ENCODE results near the gene FOXA2. TPM values are rescaled to one million over a fixed set of nuclear protein-coding genes. Genes with fewer than 3 reads are reported as not detected.
"Not testable (repeated sequence)": the region's sequence is repeated elsewhere in the genome, so short reads cannot be mapped to it uniquely, and the experiment has no call there.

FOXA2 gene
- total RNA-seq, 1 experiment from 2014 or later: 2.3 TPM

GRCh38 chr20:22556565-22557056 is 27.8 kb downstream of the FOXA2 start:
- in situ Hi-C loops (cut with HindIII; ENCODE audit: low pct_unique_long_range_greater_than_20kb, low sequenced_read_pairs): no loop called here
- DNase-seq (ENCODE audit: low read depth): no peak

DNA sequence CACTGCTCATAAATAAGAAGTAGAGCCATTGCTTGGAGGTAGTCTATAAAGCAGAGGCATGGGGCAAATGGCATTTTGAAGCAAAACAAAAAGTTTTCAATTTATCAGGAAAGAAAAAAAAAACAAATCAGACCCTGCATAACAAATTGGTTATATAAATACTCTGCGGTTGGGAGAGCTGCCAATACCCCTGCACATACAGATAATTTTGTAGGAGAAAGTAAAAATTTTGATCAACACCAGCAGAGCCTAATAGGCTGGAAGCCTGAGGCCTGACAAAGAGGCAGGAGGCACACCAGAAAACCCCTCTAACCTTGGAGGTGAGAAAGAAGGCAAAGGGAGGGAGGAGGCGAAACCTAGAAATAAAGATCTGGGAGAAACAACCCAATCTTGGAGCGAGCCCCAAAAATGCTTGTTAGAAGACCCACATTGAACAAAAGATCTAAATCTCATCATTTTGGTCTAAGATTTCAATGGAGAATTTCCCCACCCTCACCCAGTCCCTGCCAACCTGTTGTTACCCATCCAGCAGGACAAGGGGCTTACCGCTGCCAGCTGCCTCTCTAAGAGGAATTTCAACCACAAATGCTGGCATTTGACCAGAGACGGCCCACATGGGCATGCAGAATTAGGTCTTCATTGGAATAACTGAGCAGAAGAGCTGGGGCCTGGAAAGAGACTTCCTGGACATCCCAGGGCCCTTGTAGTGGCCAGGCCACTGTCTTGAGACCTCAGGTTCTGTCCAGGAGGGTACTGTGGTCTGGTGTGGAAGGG is 28.4 kb downstream of the FOXA2 start:
- no peak for DNase-seq (ENCODE audit: low read depth)
- in situ Hi-C loops (cut with HindIII; ENCODE audit: low pct_unique_long_range_greater_than_20kb, low sequenced_read_pairs): no loop called here

DNA sequence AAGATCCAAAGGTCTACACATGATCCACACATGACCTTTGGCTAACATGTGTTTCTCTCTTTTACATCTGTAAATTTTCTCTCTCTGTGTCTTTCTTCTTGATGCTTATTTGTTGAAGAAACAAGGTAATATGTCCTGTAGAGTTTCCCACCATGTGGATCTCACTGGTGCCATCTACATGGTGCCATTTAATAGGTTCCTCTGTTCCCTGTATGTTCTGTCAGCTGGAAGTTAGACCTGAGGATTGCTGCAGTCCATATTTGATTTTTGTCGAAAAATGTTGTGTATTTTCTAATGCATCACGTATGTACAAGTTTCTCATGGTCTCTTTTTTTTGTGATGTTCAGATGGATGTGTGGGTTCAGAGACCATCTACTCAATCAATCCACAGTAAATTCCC is 30.0 kb downstream of the FOXA2 start:
- in situ Hi-C loops (cut with HindIII; ENCODE audit: low pct_unique_long_range_greater_than_20kb, low sequenced_read_pairs): no loop called here
- no peak for DNase-seq (ENCODE audit: low read depth)

DNA sequence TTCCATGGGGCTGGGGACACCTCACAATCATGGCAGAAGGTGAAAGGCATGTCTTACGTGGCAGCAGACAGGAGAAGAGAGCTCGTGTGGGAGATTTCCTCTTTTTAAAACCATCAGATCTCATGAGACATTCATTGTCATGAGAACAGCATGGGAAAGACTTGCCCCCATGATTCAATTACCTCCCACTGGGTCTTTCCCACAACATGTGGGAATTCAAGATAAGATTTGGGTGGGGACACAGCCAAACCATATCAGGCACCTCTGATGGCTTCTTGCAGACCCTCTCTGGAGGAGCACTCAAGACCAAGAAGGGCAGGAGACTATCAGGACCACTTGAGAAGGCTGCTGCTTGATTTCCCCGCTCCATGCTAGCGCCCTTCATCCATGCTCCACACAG is 33.9 kb downstream of the FOXA2 start:
- DNase-seq (ENCODE audit: low read depth); in situ Hi-C loops (cut with HindIII; ENCODE audit: low pct_unique_long_range_greater_than_20kb, low sequenced_read_pairs): not testable (repeated sequence)

- no peak for DNase-seq (ENCODE audit: low read depth)
- in situ Hi-C loops (cut with HindIII; ENCODE audit: low pct_unique_long_range_greater_than_20kb, low sequenced_read_pairs): no loop called here
These were observed 36.3 kb downstream of the FOXA2 start for GRCh38 chr20:22548040-22548439.

DNA sequence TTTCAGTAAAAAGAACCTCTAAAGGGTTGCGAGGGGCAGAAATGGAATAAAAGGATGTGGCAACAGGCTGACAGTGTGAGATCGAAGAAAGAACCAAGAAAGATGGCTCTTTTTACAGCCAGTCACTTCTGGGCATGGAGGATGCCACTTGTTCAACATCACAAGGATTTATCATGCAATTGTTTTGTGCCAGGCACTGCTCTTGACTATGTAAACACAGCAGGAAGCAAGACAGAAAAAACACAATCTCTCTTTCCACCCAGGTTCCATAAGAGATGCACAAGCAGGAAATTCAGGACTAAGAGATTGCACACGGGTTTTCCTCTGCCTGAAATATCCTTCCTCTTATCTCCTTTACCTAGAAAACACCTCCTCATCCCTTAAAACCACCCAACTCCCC is 38.0 kb downstream of the FOXA2 start:
- in situ Hi-C loops (cut with HindIII; ENCODE audit: low pct_unique_long_range_greater_than_20kb, low sequenced_read_pairs): no loop called here
- no peak for DNase-seq (ENCODE audit: low read depth)

- DNase-seq (ENCODE audit: low read depth): no peak
- in situ Hi-C loops (cut with HindIII; ENCODE audit: low pct_unique_long_range_greater_than_20kb, low sequenced_read_pairs): no loop called here
These were observed 39.3 kb downstream of the FOXA2 start for GRCh38 chr20:22545045-22545444.

DNA sequence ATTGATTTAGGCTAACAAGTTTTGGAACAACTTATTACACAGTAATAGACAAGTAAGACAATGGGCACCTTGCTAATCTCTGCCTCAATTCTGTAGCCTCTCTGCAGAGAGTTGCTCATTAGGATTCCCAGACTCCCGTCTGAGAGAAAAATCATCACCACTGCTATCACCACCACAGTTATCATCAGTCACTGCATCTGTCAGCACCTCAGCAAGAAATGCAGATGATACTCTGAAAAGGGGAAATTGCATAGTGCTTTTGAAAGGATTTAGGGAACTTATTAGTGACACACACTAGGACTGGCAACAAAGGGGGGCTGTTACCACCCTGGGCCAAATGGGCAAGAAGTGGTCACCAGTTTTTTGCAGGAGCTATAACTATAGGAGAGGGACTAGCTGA is 39.9 kb downstream of the FOXA2 start:
- no peak for DNase-seq (ENCODE audit: low read depth)
- in situ Hi-C loops (cut with HindIII; ENCODE audit: low pct_unique_long_range_greater_than_20kb, low sequenced_read_pairs): no loop called here

DNA sequence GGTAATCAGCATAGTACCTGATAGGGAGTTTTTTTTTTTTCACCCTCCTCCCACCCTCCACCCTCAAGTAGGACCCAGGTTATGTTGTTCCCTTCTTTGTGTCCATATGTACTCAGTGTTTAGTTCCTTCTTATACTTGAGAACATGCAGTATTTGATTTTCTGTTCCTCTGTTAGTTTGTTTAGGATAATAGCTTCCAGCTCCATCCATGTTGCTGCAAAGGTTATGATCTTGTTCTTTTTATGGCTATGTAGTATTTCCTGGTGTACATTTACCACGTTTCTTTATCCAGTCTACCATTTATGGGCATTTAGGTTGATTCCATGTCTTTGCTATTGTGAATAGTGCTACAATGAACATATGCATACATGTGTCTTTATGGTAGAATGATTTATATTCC is 41.9 kb downstream of the FOXA2 start:
- DNase-seq (ENCODE audit: low read depth): no peak
- in situ Hi-C loops (cut with HindIII; ENCODE audit: low pct_unique_long_range_greater_than_20kb, low sequenced_read_pairs): no loop called here

DNA sequence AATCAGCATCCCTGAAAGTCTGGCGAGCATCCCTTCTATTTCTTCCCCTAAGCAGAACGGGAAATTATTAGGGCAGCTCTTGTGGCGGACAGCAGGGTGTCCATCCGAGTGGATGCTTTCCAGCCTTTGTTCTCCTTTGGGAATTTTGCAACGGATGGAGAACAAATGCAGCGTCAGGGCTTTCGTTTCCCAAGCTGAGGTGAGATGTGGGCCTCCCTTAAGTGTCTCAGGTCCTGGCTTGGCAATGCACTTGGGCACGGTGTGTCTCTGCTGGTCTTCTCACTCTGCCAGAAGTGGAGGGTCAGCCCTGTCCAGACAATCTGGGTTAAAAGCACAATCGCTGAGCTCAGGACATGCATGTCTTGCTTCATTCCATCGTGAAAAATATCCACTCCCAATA is 43.5 kb downstream of the FOXA2 start:
- in situ Hi-C loops (cut with HindIII; ENCODE audit: low pct_unique_long_range_greater_than_20kb, low sequenced_read_pairs): no loop called here

DNA sequence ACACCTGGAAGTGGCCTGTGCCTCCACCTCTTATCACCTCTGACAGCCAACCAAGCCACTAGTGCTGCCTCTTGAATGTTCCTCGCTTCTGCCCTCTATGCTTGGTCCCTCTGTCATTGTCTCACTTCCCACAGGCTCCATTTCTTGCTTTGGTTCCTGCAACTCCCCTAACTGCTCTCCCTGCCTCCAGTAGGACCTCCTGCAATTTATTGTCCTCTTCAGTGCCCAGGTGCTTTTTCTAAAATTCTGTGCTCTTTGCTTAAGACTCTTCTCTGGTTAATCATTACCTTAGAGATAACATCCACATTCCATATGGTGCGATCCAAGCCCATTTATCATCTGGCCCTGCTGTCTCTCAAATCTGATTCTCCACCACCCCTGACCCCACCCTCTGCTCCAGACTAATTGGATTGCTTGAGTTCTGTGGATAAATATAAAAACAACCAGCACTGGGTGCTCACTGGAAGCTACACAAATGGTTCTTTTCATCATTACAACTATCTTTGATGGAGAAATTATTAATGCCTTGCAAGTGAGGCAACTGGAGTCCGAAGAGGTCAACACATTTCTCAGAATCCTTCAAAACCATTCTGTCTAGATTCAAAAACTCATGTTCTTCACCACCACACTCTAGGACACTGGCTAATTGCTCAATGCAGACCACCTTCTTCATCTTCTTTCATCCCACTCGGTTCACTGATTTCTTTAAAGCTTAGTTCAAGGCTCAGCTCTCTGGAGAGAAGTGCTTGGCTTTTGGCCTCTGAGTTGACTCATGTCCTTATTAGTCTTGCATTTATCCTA is 47.2 kb downstream of the FOXA2 start:
- no peak for DNase-seq (ENCODE audit: low read depth)
- in situ Hi-C loops (cut with HindIII; ENCODE audit: low pct_unique_long_range_greater_than_20kb, low sequenced_read_pairs): no loop called here

More for the DNA sequence above, 43.5 kb downstream of the FOXA2 start:
- no peak for DNase-seq (ENCODE audit: low read depth)

- in situ Hi-C loops (cut with HindIII; ENCODE audit: low pct_unique_long_range_greater_than_20kb, low sequenced_read_pairs): no loop called here
- DNase-seq (ENCODE audit: low read depth): no peak
These were observed 48.1 kb downstream of the FOXA2 start for GRCh38 chr20:22536141-22536828.

GRCh38 chr20:22535483-22535882 is 48.9 kb downstream of the FOXA2 start:
- DNase-seq (ENCODE audit: low read depth): no peak
- in situ Hi-C loops (cut with HindIII; ENCODE audit: low pct_unique_long_range_greater_than_20kb, low sequenced_read_pairs): no loop called here

DNA sequence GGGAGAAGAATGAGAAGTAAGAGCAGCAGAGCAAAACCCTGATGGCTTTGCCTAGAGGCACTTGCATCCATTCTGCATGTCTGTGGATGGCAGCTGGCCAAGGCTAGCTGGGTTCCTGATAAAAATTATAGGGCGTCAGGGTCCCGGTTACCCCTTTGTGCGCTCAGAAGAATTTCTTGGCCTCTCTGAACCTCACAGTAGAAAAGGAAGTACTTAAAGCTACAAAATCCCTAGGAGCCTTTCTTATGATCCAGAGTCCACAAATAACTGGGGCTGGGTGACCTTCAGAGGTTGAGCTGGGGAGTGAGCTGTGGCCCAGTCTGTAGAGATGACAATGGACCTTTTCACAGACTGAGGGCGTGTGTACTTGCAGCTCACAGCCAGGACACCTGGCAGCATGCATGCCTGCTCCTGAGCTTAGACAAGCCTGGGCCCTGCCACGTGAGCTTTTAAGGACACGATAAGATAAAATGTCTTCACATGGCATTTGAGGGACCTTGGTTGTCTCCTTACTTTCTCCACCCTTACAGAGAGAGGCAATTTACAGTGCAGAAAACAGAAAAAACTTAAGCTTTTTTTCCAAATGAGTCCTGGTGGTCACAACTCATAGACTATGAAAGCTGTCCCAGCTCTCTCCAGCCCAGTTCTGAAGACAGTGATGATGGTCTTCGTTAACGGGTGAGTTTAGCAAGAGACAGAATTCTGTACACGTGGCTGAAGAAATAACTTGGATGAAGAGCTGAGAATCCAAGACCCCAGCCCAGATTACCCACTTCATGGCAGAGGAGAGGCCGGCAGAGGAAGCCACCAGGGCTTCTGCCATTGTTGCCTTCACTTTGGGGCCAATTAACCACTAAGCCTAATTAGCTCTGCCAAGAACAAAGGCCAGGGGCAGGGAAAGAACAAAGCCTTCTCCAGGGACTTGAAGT is 50.3 kb downstream of the FOXA2 start:
- DNase-seq (ENCODE audit: low read depth): no peak
- in situ Hi-C loops (cut with HindIII; ENCODE audit: low pct_unique_long_range_greater_than_20kb, low sequenced_read_pairs): no loop called here

DNA sequence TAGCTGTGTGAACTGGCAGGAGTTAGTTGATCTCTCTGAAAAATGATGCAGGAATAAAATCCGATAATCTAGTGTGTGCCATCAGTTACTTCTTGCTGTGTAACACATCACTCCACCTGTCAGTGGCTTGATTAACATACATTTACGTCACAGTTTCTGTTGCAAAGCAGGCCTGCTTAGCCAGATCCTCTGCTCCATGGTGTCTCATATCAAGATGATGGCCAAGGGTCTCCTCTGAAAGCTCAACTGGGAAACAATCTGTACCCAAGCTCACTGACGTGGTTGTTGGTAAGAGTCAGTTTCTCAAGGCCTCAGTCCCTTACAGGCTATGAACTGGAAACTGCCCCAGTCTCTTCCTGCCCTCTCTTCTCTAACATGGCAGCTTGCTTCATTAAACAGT is 51.8 kb downstream of the FOXA2 start:
- in situ Hi-C loops (cut with HindIII; ENCODE audit: low pct_unique_long_range_greater_than_20kb, low sequenced_read_pairs): no loop called here
- no peak for DNase-seq (ENCODE audit: low read depth)

- in situ Hi-C loops (cut with HindIII; ENCODE audit: low pct_unique_long_range_greater_than_20kb, low sequenced_read_pairs): no loop called here
These were observed 52.6 kb downstream of the FOXA2 start for GRCh38 chr20:22531756-22532155.

DNA sequence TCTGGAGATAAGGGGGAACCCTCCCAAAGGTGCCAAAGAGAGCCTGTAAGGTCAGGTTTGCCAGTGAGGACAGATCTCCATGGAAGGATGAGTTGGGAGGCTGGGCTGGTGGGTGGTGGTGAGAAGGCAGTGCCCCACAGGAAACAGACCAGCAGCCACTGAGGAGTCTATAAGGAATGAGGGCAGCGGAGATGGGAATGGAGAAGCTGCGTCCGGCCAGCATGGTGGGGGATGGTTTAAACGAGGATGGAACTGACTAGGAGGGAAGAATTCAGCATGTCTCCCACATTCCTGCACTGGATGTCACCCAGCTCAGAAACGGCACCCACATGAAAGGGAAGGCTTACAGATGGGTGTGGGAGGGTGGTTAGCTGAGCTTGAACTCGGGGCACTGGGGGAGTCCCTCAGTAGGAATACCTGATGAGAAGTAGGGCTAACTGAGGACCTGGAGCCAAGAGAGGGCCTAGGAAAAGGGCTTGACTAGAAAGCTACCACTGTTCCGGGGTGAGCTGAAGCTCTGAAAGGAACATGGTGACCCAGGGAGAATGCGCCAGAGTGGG is 53.2 kb downstream of the FOXA2 start:
- DNase-seq (ENCODE audit: low read depth): no peak
- in situ Hi-C loops (cut with HindIII; ENCODE audit: low pct_unique_long_range_greater_than_20kb, low sequenced_read_pairs): no loop called here

More at GRCh38 chr20:22531756-22532155, 52.6 kb downstream of the FOXA2 start:
- no peak for DNase-seq (ENCODE audit: low read depth)

Data from Caki2 (cell line).